BLaER1 treated with 17β-estradiol and CSF1 and Interleukin-3, amounts not matched to agents 10 nM and 100 nM (cell line): ENCODE results near the gene DPYD.

Source experiments
- H3K27ac ChIP-seq, 11 experiments: shearing (Covaris generic); formaldehyde crosslinking; 2 replicates each; pipeline ENCODE4 v1.8.1; 2022
- H3K27me3 ChIP-seq, 11 experiments: shearing (Covaris generic); formaldehyde crosslinking; 2 replicates each; pipeline ENCODE4 v1.8.1; 2022
- H3K36me3 ChIP-seq, 11 experiments: shearing (Covaris generic); formaldehyde crosslinking; 2 replicates each; pipeline ENCODE4 v1.8.1; 2022
- H3K4me1 ChIP-seq, 10 experiments: shearing (Covaris generic); formaldehyde crosslinking; 2 replicates each; pipeline ENCODE4 v1.8.1; 2022
- H3K4me2 ChIP-seq, 11 experiments: shearing (Covaris generic); formaldehyde crosslinking; 2 replicates each; pipeline ENCODE4 v1.8.1; 2022
- H3K4me3 ChIP-seq, 10 experiments: shearing (Covaris generic); formaldehyde crosslinking; 2 replicates each; pipeline ENCODE4 v1.8.1; 2022
- H3K9ac ChIP-seq, 11 experiments: shearing (Covaris generic); formaldehyde crosslinking; 2 replicates each; pipeline ENCODE4 v1.8.1; 2022
- H3K9me3 ChIP-seq, 11 experiments: shearing (Covaris generic); formaldehyde crosslinking; replicated peaks in 1 of 11; 2 replicates each; pipeline ENCODE4 v1.8.1; 2022
- H4K20me1 ChIP-seq, 11 experiments: shearing (Covaris generic); formaldehyde crosslinking; 2 replicates each; pipeline ENCODE4 v1.8.1; 2022
- Cebpa-rat ChIP-seq, 11 experiments: shearing (Covaris generic); IDR thresholded peaks; 2 replicates each; pipeline ENCODE4 v1.8.1; 2022

Gene DPYD

DNA sequence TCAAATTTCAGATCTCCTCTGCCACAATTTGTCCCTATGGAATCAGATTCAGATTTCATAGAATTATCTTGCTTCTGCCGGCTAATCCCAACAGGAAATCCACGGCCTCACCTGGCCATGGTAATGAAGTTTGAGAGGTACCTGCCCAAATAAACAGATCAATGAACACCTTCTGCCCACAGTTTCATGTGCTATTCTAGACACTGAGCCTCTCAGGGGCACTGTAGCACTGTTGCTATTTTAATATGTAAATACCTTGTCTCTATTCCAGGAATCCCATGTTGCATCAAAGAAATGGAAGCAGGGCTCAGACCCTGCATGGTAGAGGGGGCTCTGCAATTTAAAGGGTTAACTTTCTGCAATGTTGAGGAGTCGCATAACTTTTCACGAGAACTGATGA, 606.1 kb downstream of the DPYD start:
- H3K4me2 ChIP-seq: no peak overlapping the region
- H3K9me3 ChIP-seq: peaks cover 0 to 5% (median 0%) of the 10 kb centered on the region in 11 experiments; a peak in 5 of 22 replicates
- H3K4me1 ChIP-seq: no peaks in the 10 kb centered on the region
- no peak overlapping the region for H3K9ac ChIP-seq
- H3K27ac ChIP-seq: no peak overlapping the region
- H3K27me3 ChIP-seq: no peaks in the 10 kb centered on the region
- no peaks in the 10 kb centered on the region for H4K20me1 ChIP-seq
- peaks cover 0 to 4% (median 0%) of the 10 kb centered on the region in 11 experiments; a peak in 1 of 22 replicates for H3K36me3 ChIP-seq
- no peak overlapping the region for H3K4me3 ChIP-seq
- TF ChIP-seq Cebpa-rat (IDR thresholded peaks at IDR 0.05): no peak

DNA sequence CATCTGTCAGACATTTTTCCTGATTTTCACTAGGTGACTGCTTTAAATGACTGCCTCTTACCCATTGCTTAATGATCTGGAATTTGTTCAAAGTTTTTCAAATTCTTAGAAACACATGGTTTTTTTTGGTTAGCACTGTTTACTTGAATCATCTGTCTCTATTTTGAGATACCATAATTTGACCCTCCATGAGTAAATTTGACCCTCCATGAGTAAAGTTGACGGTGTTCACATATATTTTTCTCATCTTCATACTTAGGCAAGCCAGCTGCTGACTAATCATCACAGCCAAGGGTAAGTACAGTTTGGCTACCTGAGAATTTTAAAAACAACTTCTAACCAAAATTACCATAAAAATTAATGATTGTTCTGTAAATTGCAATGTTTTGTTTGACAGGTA, 612.7 kb downstream of the DPYD start:
- TF ChIP-seq Cebpa-rat (IDR thresholded peaks at IDR 0.05): no peak
- Histone ChIP-seq H3K4me3 (no peak overlapping the region), H3K4me1 (no peaks in the 10 kb centered on the region), H3K36me3 (peaks cover 0 to 33% (median 0%) of the 10 kb centered on the region in 11 experiments; a peak in 4 of 22 replicates), H3K4me2 (no peak overlapping the region), H4K20me1 (no peaks in the 10 kb centered on the region; a peak in 1 of 22 replicates), H3K9ac (no peak overlapping the region), H3K9me3 (no peaks in the 10 kb centered on the region), H3K27ac (no peak overlapping the region), H3K27me3 (no peaks in the 10 kb centered on the region)

DNA sequence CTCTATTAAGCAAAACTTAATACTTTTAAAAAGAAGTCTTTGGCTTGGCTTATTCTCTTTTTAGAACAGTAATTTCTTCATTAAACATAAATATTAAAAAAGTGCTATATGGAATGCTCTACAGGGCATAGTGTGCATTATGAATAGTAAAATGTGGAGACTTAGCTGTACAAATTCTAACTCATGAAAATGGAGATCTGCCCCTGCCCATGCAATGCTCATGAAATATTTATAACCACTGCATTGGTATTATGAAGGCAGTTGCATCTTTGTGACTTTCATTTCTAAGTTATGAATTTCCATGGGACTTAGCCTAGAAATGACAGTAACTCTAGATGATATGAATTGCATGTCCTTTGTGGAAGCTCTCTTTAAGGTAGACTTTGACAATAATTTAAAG, 613.3 kb downstream of the DPYD start:
- no peak overlapping the region for H3K27ac ChIP-seq

DNA sequence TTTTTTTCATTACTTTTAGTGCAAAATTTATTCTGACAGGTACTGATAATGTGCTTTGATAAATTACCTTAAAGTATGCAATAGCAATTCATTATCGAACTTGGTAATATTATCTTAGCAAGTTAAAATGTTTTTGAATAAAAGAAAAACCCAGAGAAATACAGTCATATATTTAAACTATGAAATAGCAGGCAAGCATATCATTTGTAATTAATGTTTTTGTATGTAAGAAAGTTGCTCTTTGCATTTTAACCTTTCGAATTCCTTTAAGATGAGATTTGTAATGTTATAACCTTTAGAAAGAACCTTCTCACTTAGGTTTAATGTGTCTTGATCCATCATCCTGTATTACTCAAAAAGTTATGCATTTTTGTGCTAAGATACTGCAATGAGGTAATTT, 613.7 kb downstream of the DPYD start:
- no peaks in the 10 kb centered on the region for H3K27me3 ChIP-seq
- H3K9me3 ChIP-seq: no peaks in the 10 kb centered on the region
- H3K4me1 ChIP-seq: no peaks in the 10 kb centered on the region
- H3K4me2 ChIP-seq: no peak overlapping the region
- H3K4me3 ChIP-seq: no peak overlapping the region
- TF ChIP-seq Cebpa-rat (IDR thresholded peaks at IDR 0.05): no peak
- H3K36me3 ChIP-seq: peaks cover 0 to 40% (median 0%) of the 10 kb centered on the region in 11 experiments; a peak in 4 of 22 replicates
- no peak overlapping the region for H3K27ac ChIP-seq
- H3K9ac ChIP-seq: no peak overlapping the region
- H4K20me1 ChIP-seq: no peaks in the 10 kb centered on the region; a peak in 1 of 22 replicates

More for the DNA sequence above, 613.3 kb downstream of the DPYD start:
- H3K9ac ChIP-seq: no peak overlapping the region
- no peak for TF ChIP-seq Cebpa-rat (IDR thresholded peaks at IDR 0.05)
- no peak overlapping the region for H3K4me3 ChIP-seq
- no peaks in the 10 kb centered on the region for H3K9me3 ChIP-seq
- H3K4me2 ChIP-seq: no peak overlapping the region
- H3K27me3 ChIP-seq: no peaks in the 10 kb centered on the region
- peaks cover 0 to 38% (median 0%) of the 10 kb centered on the region in 11 experiments; a peak in 4 of 22 replicates for H3K36me3 ChIP-seq
- H4K20me1 ChIP-seq: no peaks in the 10 kb centered on the region; a peak in 1 of 22 replicates
- no peaks in the 10 kb centered on the region for H3K4me1 ChIP-seq

DNA sequence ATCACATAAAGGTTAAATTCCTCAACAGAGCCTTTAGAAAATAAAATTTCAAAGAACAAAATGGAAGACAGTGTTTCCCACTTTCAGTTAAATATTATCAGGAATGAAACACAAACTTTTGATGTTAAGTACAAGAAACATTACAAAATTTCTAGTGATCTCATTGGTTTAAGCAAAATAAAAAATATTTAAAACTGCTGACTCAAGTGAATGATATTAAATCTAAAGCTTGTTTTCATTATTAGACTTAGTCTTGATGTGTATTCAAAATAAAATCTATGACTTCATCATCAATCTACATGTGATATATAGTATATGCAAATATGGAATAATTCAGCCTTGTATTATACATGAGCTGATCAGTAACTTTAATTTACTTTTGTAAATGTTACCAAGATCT, 614.3 kb downstream of the DPYD start:
- H3K4me1 ChIP-seq: no peaks in the 10 kb centered on the region
- no peaks in the 10 kb centered on the region for H3K27me3 ChIP-seq
- H3K9me3 ChIP-seq: no peaks in the 10 kb centered on the region
- peaks cover 0 to 44% (median 0%) of the 10 kb centered on the region in 11 experiments; a peak in 4 of 22 replicates for H3K36me3 ChIP-seq
- no peak for TF ChIP-seq Cebpa-rat (IDR thresholded peaks at IDR 0.05)
- no peak overlapping the region for H3K4me3 ChIP-seq
- no peaks in the 10 kb centered on the region; a peak in 1 of 22 replicates for H4K20me1 ChIP-seq
- no peak overlapping the region for H3K27ac ChIP-seq
- no peak overlapping the region for H3K4me2 ChIP-seq
- H3K9ac ChIP-seq: no peak overlapping the region

DNA sequence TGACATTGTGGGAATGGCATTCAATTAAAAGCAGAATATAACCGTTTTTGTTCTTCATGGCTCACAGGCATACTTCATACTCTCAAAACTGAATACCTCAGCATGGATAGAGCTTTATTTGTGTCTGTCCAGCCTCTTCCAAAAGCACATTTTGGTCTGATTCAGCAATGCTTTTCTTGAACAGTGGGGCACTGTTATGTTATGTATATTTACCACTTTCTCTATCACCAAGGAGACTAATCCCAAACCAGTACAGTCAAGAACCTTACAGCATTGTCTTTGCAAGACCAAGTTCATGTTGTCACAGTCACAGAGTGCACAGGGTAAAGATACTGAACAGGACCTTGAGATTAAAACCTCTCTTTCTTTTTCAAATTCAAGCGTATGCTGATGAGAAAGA, 616.5 kb downstream of the DPYD start:
- H3K4me3 ChIP-seq: no peak overlapping the region
- H3K27ac ChIP-seq: no peak overlapping the region
- no peaks in the 10 kb centered on the region for H3K27me3 ChIP-seq
- H3K9me3 ChIP-seq: no peaks in the 10 kb centered on the region
- no peak overlapping the region for H3K9ac ChIP-seq
- H3K36me3 ChIP-seq: peaks cover 0 to 44% (median 0%) of the 10 kb centered on the region in 11 experiments; a peak in 4 of 22 replicates
- no peaks in the 10 kb centered on the region; a peak in 1 of 22 replicates for H4K20me1 ChIP-seq
- no peak overlapping the region for H3K4me2 ChIP-seq
- H3K4me1 ChIP-seq: no peaks in the 10 kb centered on the region
- no peak for TF ChIP-seq Cebpa-rat (IDR thresholded peaks at IDR 0.05)

DNA sequence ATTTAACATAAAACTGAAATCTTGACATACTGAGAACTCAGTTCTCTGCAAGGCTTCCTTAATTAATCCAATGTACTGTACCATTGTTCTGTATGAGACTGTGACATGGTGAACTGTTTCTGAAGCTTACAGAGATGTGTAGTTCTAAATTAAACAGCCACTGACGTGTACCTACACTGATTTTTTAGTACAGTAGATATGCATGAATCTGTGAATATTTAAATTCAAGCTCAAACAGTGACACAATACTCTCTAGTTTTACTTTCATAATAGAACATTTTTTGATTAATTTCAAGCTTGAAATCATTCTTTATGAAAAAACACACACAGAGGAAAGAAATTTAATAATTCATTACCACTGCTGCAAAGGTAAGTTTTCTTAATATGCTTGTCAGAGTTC, 621.9 kb downstream of the DPYD start:
- TF ChIP-seq Cebpa-rat (IDR thresholded peaks at IDR 0.05): no peak
- Histone ChIP-seq H3K27me3 (no peaks in the 10 kb centered on the region), H3K36me3 (peaks cover 0 to 41% (median 0%) of the 10 kb centered on the region in 11 experiments; a peak in 4 of 22 replicates), H3K27ac (no peak overlapping the region), H3K9me3 (no peaks in the 10 kb centered on the region), H3K4me3 (no peak overlapping the region), H3K4me2 (no peak overlapping the region), H3K4me1 (no peaks in the 10 kb centered on the region), H4K20me1 (no peaks in the 10 kb centered on the region), H3K9ac (no peak overlapping the region)

DNA sequence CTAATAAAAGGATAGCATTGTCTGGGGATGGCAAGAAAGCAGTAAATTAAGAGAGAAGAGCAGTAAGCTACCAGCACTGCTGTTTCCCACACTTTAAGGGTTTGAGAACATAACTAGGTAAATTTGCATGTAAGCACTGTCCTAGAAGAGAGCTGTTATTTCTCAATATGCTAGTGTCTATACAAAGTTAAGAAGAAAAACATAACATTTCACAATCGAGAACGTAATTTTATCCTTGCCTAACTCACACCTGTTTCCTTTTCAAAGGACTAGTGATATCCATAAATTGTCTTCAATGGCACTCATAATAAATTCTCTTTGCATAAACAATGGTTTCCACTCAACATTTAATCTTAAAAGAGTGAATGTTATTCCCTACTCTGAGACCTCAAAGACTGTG, 623.2 kb downstream of the DPYD start:
- H3K36me3 ChIP-seq: peaks cover 0 to 47% (median 0%) of the 10 kb centered on the region in 11 experiments; a peak in 4 of 22 replicates
- no peak for TF ChIP-seq Cebpa-rat (IDR thresholded peaks at IDR 0.05)
- H3K4me3 ChIP-seq: no peak overlapping the region
- H3K9ac ChIP-seq: no peak overlapping the region
- no peaks in the 10 kb centered on the region for H4K20me1 ChIP-seq
- H3K9me3 ChIP-seq: peaks cover 0 to 1% (median 0%) of the 10 kb centered on the region in 11 experiments; a peak in 1 of 22 replicates
- H3K4me2 ChIP-seq: no peak overlapping the region
- no peaks in the 10 kb centered on the region for H3K4me1 ChIP-seq
- H3K27ac ChIP-seq: no peak overlapping the region
- H3K27me3 ChIP-seq: no peaks in the 10 kb centered on the region

DNA sequence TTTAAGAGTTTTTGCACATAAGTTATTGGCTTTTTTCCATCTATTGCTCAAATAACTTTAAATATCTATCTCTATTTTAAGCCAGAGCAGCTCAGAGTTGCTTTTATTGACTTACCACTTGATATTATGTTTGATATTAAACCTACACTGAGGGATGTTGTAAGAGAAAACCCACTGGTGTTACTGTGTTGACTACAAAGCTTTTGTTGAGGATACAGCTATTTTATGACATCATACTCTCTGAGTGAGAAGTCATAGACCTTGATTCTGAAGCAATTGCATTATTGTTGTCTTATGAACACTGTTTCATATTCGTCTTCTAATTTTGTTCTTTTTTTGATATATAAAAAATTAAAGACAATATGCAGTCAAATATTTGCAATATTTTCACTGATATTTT, 638.9 kb downstream of the DPYD start:
- Histone ChIP-seq H3K9me3 (peaks cover 0 to 4% (median 0%) of the 10 kb centered on the region in 11 experiments; a peak in 3 of 22 replicates), H3K4me3 (no peak overlapping the region), H3K27me3 (no peaks in the 10 kb centered on the region), H3K4me1 (peaks cover 0 to 15% (median 0%) of the 10 kb centered on the region in 10 experiments; a peak in 6 of 20 replicates), H3K4me2 (no peak overlapping the region), H3K9ac (no peak overlapping the region), H4K20me1 (no peaks in the 10 kb centered on the region), H3K36me3 (no peaks in the 10 kb centered on the region), H3K27ac (no peak overlapping the region)
- TF ChIP-seq Cebpa-rat (IDR thresholded peaks at IDR 0.05): no peak
